ENCODE results near the gene ZC3H4. TPM values are rescaled to one million over a fixed set of nuclear protein-coding genes. Genes with fewer than 3 reads are reported as not detected.

Gene ZC3H4
- total and polyA plus RNA-seq, 4 donors: 2.9 to 11.8 (median 6.3) TPM

- H3K36me3 ChIP-seq (ENCODE audit: control insufficient read depth in 4 of 4, insufficient read depth in 3 of 4, low read depth in 1 of 4, low read length in 3 of 4): peaks cover 9 to 36% (median 15%) of the 10 kb centered on the region in 4 donors
- no peaks in the 10 kb centered on the region for H3K9me3 ChIP-seq (ENCODE audit: control insufficient read depth in 4 of 4, low read length in 3 of 4)
- no peak overlapping the region for H3K27ac ChIP-seq (ENCODE audit: low read depth in 1 of 2, low read length in 2 of 2)
- no peak overlapping the region for H3K9ac ChIP-seq (ENCODE audit: low read depth in 1 of 2, low read length in 2 of 2)
- no peaks in the 10 kb centered on the region for H3K27me3 ChIP-seq (ENCODE audit: control insufficient read depth in 4 of 4, insufficient read depth in 4 of 4, low read length in 3 of 4)
- no peak for DNase-seq (ENCODE audit: low spot score)
- TF ChIP-seq SP1 (IDR thresholded peaks at IDR 0.05) (no peak), NR2F2 (IDR thresholded peaks at IDR 0.05) (no peak), GABPA (IDR thresholded peaks at IDR 0.05 in 1 of 2, conservative IDR thresholded peaks at IDR 0.05 in 1 of 2) (no peak), ATF3 (IDR thresholded peaks at IDR 0.05) (no peak), HNF4G (IDR thresholded peaks at IDR 0.05) (no peak), RAD21 (IDR thresholded peaks at IDR 0.05) (no peak), HNF4A (conservative IDR thresholded peaks at IDR 0.05) (no peak), CTCF (IDR thresholded peaks at IDR 0.05; ENCODE audit: low read depth, low read length, missing input control) (no peak), REST (IDR thresholded peaks at IDR 0.05) (no peak), RXRA (IDR thresholded peaks at IDR 0.05) (no peak), MAX (IDR thresholded peaks at IDR 0.05) (no peak)
- 86% methylated on average over 2 of the region's 2 CpGs for WGBS
- peaks cover 0 to 4% (median 3%) of the 10 kb centered on the region in 4 donors for H3K4me1 ChIP-seq (ENCODE audit: control insufficient read depth in 4 of 4, insufficient read depth in 4 of 4, low read length in 3 of 4)
- H3K4me3 ChIP-seq (ENCODE audit: low read depth in 1 of 3, low read length in 3 of 3): no peak overlapping the region
These were observed 39.1 kb upstream of the ZC3H4 start for GRCh38 chr19:47152632-47153031.

GRCh38 chr19:47152205-47152604 is 38.6 kb upstream of the ZC3H4 start:
- DNase-seq (ENCODE audit: low spot score): no peak
- Histone ChIP-seq H3K36me3 (ENCODE audit: control insufficient read depth in 4 of 4, insufficient read depth in 3 of 4, low read depth in 1 of 4, low read length in 3 of 4) (peaks cover 9 to 33% (median 15%) of the 10 kb centered on the region in 4 donors), H3K4me1 (ENCODE audit: control insufficient read depth in 4 of 4, insufficient read depth in 4 of 4, low read length in 3 of 4) (no peaks in the 10 kb centered on the region), H3K9me3 (ENCODE audit: control insufficient read depth in 4 of 4, low read length in 3 of 4) (no peaks in the 10 kb centered on the region), H3K9ac (ENCODE audit: low read depth in 1 of 2, low read length in 2 of 2) (no peak overlapping the region), H3K27me3 (ENCODE audit: control insufficient read depth in 4 of 4, insufficient read depth in 4 of 4, low read length in 3 of 4) (no peaks in the 10 kb centered on the region), H3K27ac (ENCODE audit: low read depth in 1 of 2, low read length in 2 of 2) (no peak overlapping the region), H3K4me3 (ENCODE audit: low read depth in 1 of 3, low read length in 3 of 3) (no peak overlapping the region)
- TF ChIP-seq RAD21 (IDR thresholded peaks at IDR 0.05) (no peak), RXRA (IDR thresholded peaks at IDR 0.05) (no peak), MAX (IDR thresholded peaks at IDR 0.05) (no peak), NR2F2 (IDR thresholded peaks at IDR 0.05) (no peak), FOXA1 (IDR thresholded peaks at IDR 0.05) (no peak), ATF3 (IDR thresholded peaks at IDR 0.05) (no peak), EGR1 (IDR thresholded peaks at IDR 0.05; ENCODE audit: low read depth in 2 of 2) (no peak), YY1 (IDR thresholded peaks at IDR 0.05) (no peak), CTCF (IDR thresholded peaks at IDR 0.05; ENCODE audit: low read depth, low read length, missing input control) (no peak), ZBTB33 (IDR thresholded peaks at IDR 0.05) (no peak), JUND (IDR thresholded peaks at IDR 0.05) (no peak), FOXA2 (IDR thresholded peaks at IDR 0.05) (no peak), GABPA (IDR thresholded peaks at IDR 0.05 in 1 of 2, conservative IDR thresholded peaks at IDR 0.05 in 1 of 2) (no peak), TAF1 (conservative IDR thresholded peaks at IDR 0.05) (no peak), HNF4G (IDR thresholded peaks at IDR 0.05) (no peak), SP1 (IDR thresholded peaks at IDR 0.05) (no peak)
- 70% methylated on average over 1 of the region's 1 CpG for WGBS

Measured in liver (tissue), 9 donors.